MV-4-11 (cell line): Measurements from ENCODE around the gene HTR7.
A peak's percentile ranks its signal among the peaks of the same experiment; 100 is the strongest.
"Not testable (repeated sequence)": the region's sequence is repeated elsewhere in the genome, so short reads cannot be mapped to it uniquely, and the experiment has no call there.

Source experiments
- DNase-seq: peaks from one replicate; lab custom pipeline; 2025; lab: John Stamatoyannopoulos, UW

Gene HTR7

GRCh38 chr10:90857635-90858460 lies at the start of gene HTR7:
Gene HTR7, minus strand, starts transcription at chr10:90858039. Its CDS starts 368 bp downstream, at chr10:90857671.
- DNase-seq, result peak; percentile 44

GRCh38 chr10:90906596-90906995 lies 48.8 kb upstream of the HTR7 start:
- no peak for DNase-seq

GRCh38 chr10:90905925-90906324 lies 48.1 kb upstream of the HTR7 start:
- DNase-seq, result no peak

- DNase-seq, result not testable (repeated sequence)
Observed at GRCh38 chr10:90896916-90897315, 39.1 kb upstream of the HTR7 start.

- DNase-seq, result no peak
Observed at GRCh38 chr10:90893190-90893589, 35.4 kb upstream of the HTR7 start.

GRCh38 chr10:90890347-90890746 lies 32.5 kb upstream of the HTR7 start:
- DNase-seq, result no peak

GRCh38 chr10:90889636-90890035 lies 31.8 kb upstream of the HTR7 start:
- peak; percentile 52 for DNase-seq

GRCh38 chr10:90888387-90888786 lies 30.5 kb upstream of the HTR7 start:
- no peak for DNase-seq

GRCh38 chr10:90887555-90887954 lies 29.7 kb upstream of the HTR7 start:
- DNase-seq, result peak; percentile 47

GRCh38 chr10:90885176-90885575 lies 27.3 kb upstream of the HTR7 start:
- DNase-seq, result no peak

GRCh38 chr10:90884431-90884830 lies 26.6 kb upstream of the HTR7 start:
- no peak for DNase-seq

GRCh38 chr10:90880059-90880719 lies 22.4 kb upstream of the HTR7 start:
- peak; percentile 46 for DNase-seq

- no peak for DNase-seq
Observed at GRCh38 chr10:90879062-90879461, 21.2 kb upstream of the HTR7 start.

- DNase-seq, result peak; percentile 14
Observed at GRCh38 chr10:90872648-90873020, 14.8 kb upstream of the HTR7 start.

- peak; percentile 66 for DNase-seq
Observed at GRCh38 chr10:90871766-90872647, 14.2 kb upstream of the HTR7 start, which contains the start of gene RPP30. Gene RPP30, plus strand, starts transcription at chr10:90871974. Its CDS starts 13 bp downstream, at chr10:90871987.

- peak; percentile 61 for DNase-seq
Observed at GRCh38 chr10:90871279-90871765, 13.5 kb upstream of the HTR7 start.

- DNase-seq, result no peak
Observed at GRCh38 chr10:90866050-90866598, 8.3 kb upstream of the HTR7 start.

GRCh38 chr10:90865401-90865800 lies 7.6 kb upstream of the HTR7 start:
- peak; percentile 24 for DNase-seq

- peak; percentile 32 for DNase-seq
Observed at GRCh38 chr10:90862908-90863514, 5.2 kb upstream of the HTR7 start.

- no peak for DNase-seq
Observed at GRCh38 chr10:90860790-90861189, 3.0 kb upstream of the HTR7 start.

GRCh38 chr10:90859321-90859751 lies 1.5 kb upstream of the HTR7 start:
- DNase-seq, result peak; percentile 91
